ENCODE measurements around the gene PUDP. TPM values are rescaled to one million over a fixed set of nuclear protein-coding genes. Genes with fewer than 3 reads are reported as not detected.
"Not testable (repeated sequence)": the region's sequence is repeated elsewhere in the genome, so short reads cannot be mapped to it uniquely, and the experiment has no call there.

Gene PUDP
- total RNA-seq (2014; rRNA removed; shearing (Covaris generic)): 5.1 and 7.3 TPM in 2 replicates

- peak; percentile 76 for DNase-seq (ENCODE audit: low spot score)
- in situ Hi-C loops (cut with HindIII; ENCODE audit: low sequenced_read_pairs): no loop called here
Measured at GRCh38 chrX:7147978-7148854, at the start of gene PUDP. Gene PUDP, minus strand, starts transcription at chrX:7148153. Its CDS starts 40 bp downstream, at chrX:7148113.

DNA sequence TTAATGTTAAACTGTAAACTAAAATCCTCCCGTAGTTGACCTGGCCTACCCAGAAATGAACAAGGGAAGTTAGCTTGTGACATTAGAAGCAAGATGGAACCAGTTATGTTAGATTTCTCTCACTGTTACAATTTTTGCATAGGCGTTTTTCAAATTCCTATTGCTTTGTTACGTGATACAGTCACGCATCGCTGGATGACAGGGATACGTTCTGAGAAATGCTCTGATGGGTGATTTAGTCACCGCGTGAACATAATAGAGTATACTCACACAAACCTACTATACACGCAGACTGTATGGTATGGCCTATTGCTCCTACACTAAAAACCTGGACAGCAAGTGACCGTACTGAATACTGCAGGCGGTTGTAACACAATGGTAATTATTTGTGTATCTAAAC, 46.7 kb upstream of the PUDP start:
- no peak for DNase-seq (ENCODE audit: low spot score)
- in situ Hi-C loops (cut with HindIII; ENCODE audit: low sequenced_read_pairs): no loop called here

GRCh38 chrX:7192871-7193270, 44.9 kb upstream of the PUDP start:
- DNase-seq (ENCODE audit: low spot score): no peak
- in situ Hi-C loops (cut with HindIII; ENCODE audit: low sequenced_read_pairs): no loop called here

GRCh38 chrX:7191681-7192110, 43.7 kb upstream of the PUDP start:
- no peak for DNase-seq (ENCODE audit: low spot score)
- in situ Hi-C loops (cut with HindIII; ENCODE audit: low sequenced_read_pairs): no loop called here

DNA sequence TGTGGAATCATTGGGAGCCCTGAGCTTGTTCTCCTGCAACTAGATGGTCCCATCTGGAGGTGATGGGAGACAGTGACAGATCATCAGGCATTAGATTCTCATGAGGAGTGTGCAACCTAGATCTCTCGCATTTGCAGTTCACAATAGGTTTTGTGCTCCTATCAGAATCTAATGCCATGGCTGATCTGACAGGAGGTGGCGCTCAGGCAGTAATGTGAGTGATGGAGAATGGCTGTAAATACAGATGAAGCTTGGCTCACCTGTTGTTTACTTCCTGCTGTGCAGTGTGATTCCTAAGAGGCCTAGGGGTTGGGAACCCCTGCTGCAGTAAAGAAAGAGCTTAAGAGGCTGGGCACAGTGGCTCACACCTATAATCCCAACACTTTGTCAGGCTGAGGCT, 42.2 kb upstream of the PUDP start:
- no peak for DNase-seq (ENCODE audit: low spot score)

GRCh38 chrX:7188672-7189071, 40.7 kb upstream of the PUDP start:
- in situ Hi-C loops (cut with HindIII; ENCODE audit: low sequenced_read_pairs): no loop called here
- no peak for DNase-seq (ENCODE audit: low spot score)

More for the DNA sequence above, 42.2 kb upstream of the PUDP start:
- in situ Hi-C loops (cut with HindIII; ENCODE audit: low sequenced_read_pairs): no loop called here

- in situ Hi-C loops (cut with HindIII; ENCODE audit: low sequenced_read_pairs): no loop called here
- no peak for DNase-seq (ENCODE audit: low spot score)
Measured at GRCh38 chrX:7184816-7185215, 36.9 kb upstream of the PUDP start.

GRCh38 chrX:7179446-7179845, 31.5 kb upstream of the PUDP start:
- in situ Hi-C loops (cut with HindIII; ENCODE audit: low sequenced_read_pairs): no loop called here
- no peak for DNase-seq (ENCODE audit: low spot score)

DNA sequence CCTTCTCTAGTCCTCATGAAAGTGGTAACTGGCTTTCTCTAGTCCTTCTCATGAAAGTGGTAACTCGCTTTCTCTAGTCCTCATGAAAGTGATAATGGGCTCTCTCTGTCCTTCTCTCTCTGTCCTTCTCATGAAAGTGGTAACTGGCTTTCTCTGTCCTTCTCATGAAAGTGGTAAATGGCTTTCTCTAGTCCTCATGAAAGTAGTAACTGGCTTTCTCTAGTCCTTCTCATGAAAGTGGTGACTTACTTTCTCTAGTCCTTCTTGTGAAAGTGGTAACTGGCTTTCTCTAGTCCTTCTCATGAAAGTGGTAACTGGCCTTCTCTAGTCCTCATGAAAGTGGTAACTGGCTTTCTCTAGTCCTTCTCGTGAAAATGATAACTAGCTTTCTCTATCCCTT, 30.9 kb upstream of the PUDP start:
- DNase-seq (ENCODE audit: low spot score); in situ Hi-C loops (cut with HindIII; ENCODE audit: low sequenced_read_pairs): not testable (repeated sequence)

DNA sequence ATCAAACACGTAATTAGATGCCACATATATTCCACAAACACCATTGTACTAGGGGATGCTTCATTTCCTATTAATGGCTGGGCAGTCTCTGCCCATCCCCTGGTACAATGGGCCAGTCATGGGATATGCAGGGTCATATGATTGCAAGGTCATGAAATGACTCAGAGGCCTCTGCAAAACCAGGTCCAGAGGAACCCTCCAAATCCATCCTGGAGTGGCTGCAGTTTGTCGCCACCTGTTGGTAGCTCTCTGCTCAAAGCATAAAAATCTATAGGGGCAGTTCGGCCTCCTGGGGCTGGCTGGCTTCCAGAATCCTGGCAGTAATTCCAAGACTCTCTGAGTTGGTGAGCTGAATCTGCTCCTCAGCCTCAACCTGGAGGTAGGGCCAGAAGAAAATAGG, 22.9 kb upstream of the PUDP start:
- no peak for DNase-seq (ENCODE audit: low spot score)
- in situ Hi-C loops (cut with HindIII; ENCODE audit: low sequenced_read_pairs): no loop called here

- in situ Hi-C loops (cut with HindIII; ENCODE audit: low sequenced_read_pairs): no loop called here
- DNase-seq (ENCODE audit: low spot score): no peak
Measured at GRCh38 chrX:7169627-7170026, 21.7 kb upstream of the PUDP start.

DNA sequence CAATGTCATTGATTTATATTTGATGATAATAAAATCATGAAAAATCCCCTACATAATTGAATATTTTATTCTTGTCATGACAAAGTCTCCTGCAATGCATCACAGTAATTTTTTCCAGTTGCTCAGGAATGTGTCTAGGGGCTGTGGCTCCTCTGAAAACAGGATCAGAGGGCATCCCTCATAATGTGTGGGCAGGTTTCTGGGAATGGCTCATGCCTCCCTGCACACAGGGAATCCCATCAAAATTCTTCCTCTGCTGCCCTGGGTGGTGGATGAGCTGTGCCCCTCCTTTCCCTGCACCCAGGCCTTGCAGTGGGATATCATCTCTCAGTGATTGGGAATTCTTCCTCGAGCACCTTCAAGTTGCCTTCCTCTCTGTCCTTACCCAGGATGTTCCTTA, 20.4 kb upstream of the PUDP start:
- no peak for DNase-seq (ENCODE audit: low spot score)
- in situ Hi-C loops (cut with HindIII; ENCODE audit: low sequenced_read_pairs): no loop called here

DNA sequence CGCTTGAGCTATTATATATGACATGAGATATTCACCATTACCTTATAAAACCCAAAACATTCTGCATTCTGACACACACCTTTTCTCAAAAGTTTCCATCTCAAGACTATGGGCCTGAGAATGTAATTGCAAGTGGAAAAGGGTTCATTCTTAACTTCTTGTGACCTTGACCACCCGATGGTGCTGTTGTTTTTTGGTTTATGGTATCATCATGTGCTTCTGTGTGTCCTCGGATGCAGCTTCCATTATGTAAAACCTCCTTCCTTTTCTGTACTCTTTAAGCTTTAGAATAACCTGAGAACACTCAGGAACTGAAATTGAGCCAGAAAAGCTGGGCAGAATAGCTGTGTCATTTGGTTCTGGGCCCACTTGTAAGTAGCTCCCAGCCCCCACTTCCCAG, 16.2 kb upstream of the PUDP start:
- in situ Hi-C loops (cut with HindIII; ENCODE audit: low sequenced_read_pairs): no loop called here
- no peak for DNase-seq (ENCODE audit: low spot score)

GRCh38 chrX:7163146-7163677, 15.3 kb upstream of the PUDP start:
- no peak for DNase-seq (ENCODE audit: low spot score)
- in situ Hi-C loops (cut with HindIII; ENCODE audit: low sequenced_read_pairs): no loop called here

- DNase-seq (ENCODE audit: low spot score): no peak
- in situ Hi-C loops (cut with HindIII; ENCODE audit: low sequenced_read_pairs): no loop called here
Measured at GRCh38 chrX:7159149-7159861, 11.4 kb upstream of the PUDP start.

GRCh38 chrX:7158468-7158990, 10.6 kb upstream of the PUDP start:
- DNase-seq (ENCODE audit: low spot score): no peak
- in situ Hi-C loops (cut with HindIII; ENCODE audit: low sequenced_read_pairs): no loop called here

DNA sequence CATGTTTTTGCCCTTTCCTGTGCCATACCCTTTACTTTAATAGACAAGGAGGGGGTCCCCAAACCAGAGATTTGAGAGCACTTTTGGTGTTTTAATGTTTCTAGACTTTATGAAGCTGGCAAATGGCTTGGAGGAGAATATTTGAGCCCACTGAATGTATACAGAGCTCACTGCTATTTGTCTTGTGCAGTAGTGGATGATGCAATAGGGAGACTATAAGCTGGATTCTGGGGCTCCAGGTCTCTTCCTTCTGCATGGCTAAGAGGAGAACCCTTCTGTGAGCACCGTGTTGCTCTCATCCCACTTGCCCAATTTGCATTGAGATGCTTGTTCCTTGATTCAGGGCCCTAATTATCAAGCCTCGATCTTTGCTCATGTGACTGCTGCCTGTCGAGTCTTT, 8.9 kb upstream of the PUDP start:
- in situ Hi-C loops (cut with HindIII; ENCODE audit: low sequenced_read_pairs): no loop called here
- no peak for DNase-seq (ENCODE audit: low spot score)

DNA sequence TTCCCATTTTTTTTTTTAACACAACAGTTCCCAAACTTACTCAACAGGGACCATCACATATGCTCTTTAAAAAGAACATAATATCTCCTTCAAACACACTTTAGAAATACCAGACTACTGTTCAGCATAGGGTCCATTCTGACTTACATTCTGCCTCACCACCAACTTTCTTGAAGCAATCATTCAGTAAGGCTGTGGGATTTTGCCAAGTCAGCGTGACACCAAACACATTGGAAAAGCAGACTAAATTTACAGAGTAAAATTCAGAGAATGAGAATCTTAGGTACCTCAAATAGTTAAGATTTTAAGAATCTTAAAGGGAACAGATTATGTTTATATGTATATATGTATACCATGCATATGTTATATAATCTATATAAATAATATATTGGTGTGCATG, 7.2 kb upstream of the PUDP start:
- no peak for DNase-seq (ENCODE audit: low spot score)
- in situ Hi-C loops (cut with HindIII; ENCODE audit: low sequenced_read_pairs): no loop called here

DNA sequence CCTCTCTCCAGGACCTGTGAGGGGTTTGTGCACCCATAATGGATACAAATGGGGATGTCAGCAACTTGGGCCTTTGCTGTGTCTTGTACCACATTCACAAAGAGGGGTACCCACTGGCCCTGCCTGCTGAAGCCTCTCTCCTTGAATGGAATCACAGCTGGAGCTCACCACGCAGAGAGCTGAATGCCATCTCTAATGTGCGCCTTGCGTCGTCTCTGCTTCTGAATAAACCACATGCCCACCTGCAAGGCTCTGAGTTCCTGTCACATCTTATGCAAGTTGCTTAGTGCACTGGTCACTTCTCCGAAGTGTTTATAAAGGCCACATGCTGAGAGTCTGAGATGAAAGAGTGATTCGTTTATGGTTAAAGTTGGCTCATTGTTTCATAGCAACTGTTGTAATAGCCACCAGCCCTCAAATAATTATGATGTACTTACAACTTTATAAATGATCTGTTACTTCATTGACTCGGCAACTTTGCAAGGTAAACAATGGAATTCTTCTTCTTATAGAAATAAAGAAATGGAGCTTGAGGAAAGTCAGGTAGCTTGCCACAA, 6.2 kb upstream of the PUDP start:
- no peak for DNase-seq (ENCODE audit: low spot score)
- in situ Hi-C loops (cut with HindIII; ENCODE audit: low sequenced_read_pairs): no loop called here

- in situ Hi-C loops (cut with HindIII; ENCODE audit: low sequenced_read_pairs): no loop called here
- no peak for DNase-seq (ENCODE audit: low spot score)
Measured at GRCh38 chrX:7153231-7153630, 5.3 kb upstream of the PUDP start.
